ENCODE data around the gene OCIAD1. TPM values are rescaled to one million over a fixed set of nuclear protein-coding genes. Genes with fewer than 3 reads are reported as not detected.

OCIAD1 gene
- total RNA-seq, result 100 to 1,000 TPM; 120 to 125 TPM
- 100 to 1,000 TPM; 189 to 233 (median 211) TPM for polyA plus RNA-seq (ENCODE audit: insufficient read length in 6 of 6)
- long read RNA-seq, donor 1, transcript OCIAD1-201 (9 exons, 1,414 nt), result major isoform, 44 of 108 reads
- long read RNA-seq, donor 1, transcript OCIAD1-206 (2 exons, 1,916 nt), result minor isoform, 10 of 108 reads
- long read RNA-seq, donor 1, transcript OCIAD1-222 (7 exons, 688 nt), result minor isoform, 21 of 108 reads
- long read RNA-seq, donor 1, transcript OCIAD1-202 (9 exons, 1,594 nt), result minor isoform, 10 of 108 reads
- long read RNA-seq, donor 1, partial matches to known transcripts, result 15 of 108 reads
- long read RNA-seq, donor 1, other reads (novel, unspliced or antisense), result 0 of 108 reads
- long read RNA-seq, donor 2, transcript OCIAD1-206 (2 exons, 1,916 nt), result minor isoform, 15 of 92 reads
- long read RNA-seq, donor 2, transcript OCIAD1-201 (9 exons, 1,414 nt), result major isoform, 38 of 92 reads
- long read RNA-seq, donor 2, transcript OCIAD1-222 (7 exons, 688 nt), result minor isoform, 11 of 92 reads
- long read RNA-seq, donor 2, partial matches to known transcripts, result 21 of 92 reads
- long read RNA-seq, donor 2, other reads (novel, unspliced or antisense), result 0 of 92 reads
- long read RNA-seq, donor 3, transcript OCIAD1-202 (9 exons, 1,594 nt), result minor isoform, 10 of 72 reads
- long read RNA-seq, donor 3, transcript OCIAD1-222 (7 exons, 688 nt), result minor isoform, 8 of 72 reads
- long read RNA-seq, donor 3, transcript OCIAD1-201 (9 exons, 1,414 nt), result major isoform, 39 of 72 reads
- long read RNA-seq, donor 3, transcript OCIAD1-206 (2 exons, 1,916 nt), result minor isoform, 5 of 72 reads
- long read RNA-seq, donor 3, partial matches to known transcripts, result 5 of 72 reads
- long read RNA-seq, donor 3, other reads (novel, unspliced or antisense), result 0 of 72 reads
- long read RNA-seq, donor 4, transcript OCIAD1-202 (9 exons, 1,594 nt), result minor isoform, 10 of 79 reads
- long read RNA-seq, donor 4, transcript OCIAD1-201 (9 exons, 1,414 nt), result major isoform, 30 of 79 reads
- long read RNA-seq, donor 4, partial matches to known transcripts, result 17 of 79 reads
- long read RNA-seq, donor 4, other reads (novel, unspliced or antisense), result 16 of 79 reads
- long read RNA-seq, donor 5, transcript OCIAD1-201 (9 exons, 1,414 nt), result major isoform, 36 of 71 reads
- long read RNA-seq, donor 5, transcript OCIAD1-222 (7 exons, 688 nt), result minor isoform, 10 of 71 reads
- long read RNA-seq, donor 5, transcript OCIAD1-202 (9 exons, 1,594 nt), result minor isoform, 12 of 71 reads
- long read RNA-seq, donor 5, transcript OCIAD1-206 (2 exons, 1,916 nt), result minor isoform, 8 of 71 reads
- long read RNA-seq, donor 5, partial matches to known transcripts, result 0 of 71 reads
- long read RNA-seq, donor 5, other reads (novel, unspliced or antisense), result 0 of 71 reads
- long read RNA-seq, donor 6, transcript OCIAD1-202 (9 exons, 1,594 nt), result minor isoform, 18 of 111 reads
- long read RNA-seq, donor 6, transcript OCIAD1-201 (9 exons, 1,414 nt), result major isoform, 47 of 111 reads
- long read RNA-seq, donor 6, transcript OCIAD1-222 (7 exons, 688 nt), result minor isoform, 8 of 111 reads
- long read RNA-seq, donor 6, transcript OCIAD1-206 (2 exons, 1,916 nt), result minor isoform, 7 of 111 reads
- long read RNA-seq, donor 6, partial matches to known transcripts, result 23 of 111 reads
- long read RNA-seq, donor 6, other reads (novel, unspliced or antisense), result 0 of 111 reads
- long read RNA-seq, donor 7, transcript OCIAD1-202 (9 exons, 1,594 nt), result major isoform, 15 of 34 reads
- long read RNA-seq, donor 7, transcript OCIAD1-201 (9 exons, 1,414 nt), result minor isoform, 13 of 34 reads
- long read RNA-seq, donor 7, partial matches to known transcripts, result 0 of 34 reads
- long read RNA-seq, donor 7, other reads (novel, unspliced or antisense), result 0 of 34 reads
- long read RNA-seq, donor 8, transcript OCIAD1-202 (9 exons, 1,594 nt), result minor isoform, 6 of 36 reads
- long read RNA-seq, donor 8, transcript OCIAD1-201 (9 exons, 1,414 nt), result major isoform, 18 of 36 reads
- long read RNA-seq, donor 8, partial matches to known transcripts, result 0 of 36 reads
- long read RNA-seq, donor 8, other reads (novel, unspliced or antisense), result 0 of 36 reads
- long read RNA-seq, donor 9, partial matches to known transcripts, result 0 of 1 reads
- long read RNA-seq, donor 9, other reads (novel, unspliced or antisense), result 0 of 1 reads
- long read RNA-seq, donor 10, transcript OCIAD1-201 (9 exons, 1,414 nt), result major isoform, 19 of 29 reads
- long read RNA-seq, donor 10, partial matches to known transcripts, result 3 of 29 reads
- long read RNA-seq, donor 10, other reads (novel, unspliced or antisense), result 4 of 29 reads
- long read RNA-seq, donor 11, transcript OCIAD1-203 (8 exons, 1,306 nt), result major isoform, 39 of 188 reads
- long read RNA-seq, donor 11, transcript OCIAD1-201 (9 exons, 1,414 nt), result minor isoform, 35 of 188 reads
- long read RNA-seq, donor 11, transcript OCIAD1-222 (7 exons, 688 nt), result minor isoform, 13 of 188 reads
- long read RNA-seq, donor 11, transcript OCIAD1-202 (9 exons, 1,594 nt), result minor isoform, 13 of 188 reads
- long read RNA-seq, donor 11, partial matches to known transcripts, result 44 of 188 reads
- long read RNA-seq, donor 11, other reads (novel, unspliced or antisense), result 30 of 188 reads
- long read RNA-seq, donor 12, transcript OCIAD1-222 (7 exons, 688 nt), result minor isoform, 6 of 52 reads
- long read RNA-seq, donor 12, transcript OCIAD1-206 (2 exons, 1,916 nt), result minor isoform, 5 of 52 reads
- long read RNA-seq, donor 12, transcript OCIAD1-201 (9 exons, 1,414 nt), result major isoform, 22 of 52 reads
- long read RNA-seq, donor 12, transcript OCIAD1-202 (9 exons, 1,594 nt), result minor isoform, 7 of 52 reads
- long read RNA-seq, donor 12, partial matches to known transcripts, result 6 of 52 reads
- long read RNA-seq, donor 12, other reads (novel, unspliced or antisense), result 0 of 52 reads

GRCh38 chr4:48830706-48831531 is at the start of gene OCIAD1:
Gene OCIAD1 (plus strand): TSS chr4:48831088. CDS start chr4:48832625, 1,537 bp downstream.
- Histone ChIP-seq H3K36me3 (peaks cover 4 to 29% of the 10 kb centered on the region in 2 donors), H3K9me3 (peaks cover 0 to 2% of the 10 kb centered on the region in 2 donors), H3K27me3 (no peaks in the 10 kb centered on the region), H3K4me3 (peak within 1 kb of the TSS; percentile 60 to 85), H3K27ac (peak within 1 kb of the TSS; percentile 90 to 92), H3K4me1 (peaks cover 8 to 16% of the 10 kb centered on the region in 2 donors)
- peak; percentile 95 to 100 (median 98) for DNase-seq
- ATAC-seq, result peak; percentile 99
- peak in 1 of 2 donors; percentile 9 for TF ChIP-seq CTCF (IDR thresholded peaks at IDR 0.05)
- intact Hi-C loops (cut with DNase I), result no loop called here

GRCh38 chr4:48781968-48782367 is 48.9 kb upstream of the OCIAD1 start:
- H3K27me3 ChIP-seq, result no peaks in the 10 kb centered on the region
- no peak for TF ChIP-seq CTCF (IDR thresholded peaks at IDR 0.05)
- H3K9me3 ChIP-seq, result no peaks in the 10 kb centered on the region
- peaks cover 14 to 26% of the 10 kb centered on the region in 2 donors for H3K4me1 ChIP-seq
- H3K36me3 ChIP-seq, result no peaks in the 10 kb centered on the region
- H3K4me3 ChIP-seq, result no peak overlapping the region
- intact Hi-C loops (cut with DNase I), result no loop called here
- ATAC-seq, result no peak
- no peak for DNase-seq
- H3K27ac ChIP-seq, result no peak overlapping the region

GRCh38 chr4:48785302-48785701 is 45.6 kb upstream of the OCIAD1 start:
- Histone ChIP-seq H3K9me3 (no peaks in the 10 kb centered on the region), H3K4me1 (peaks cover 0 to 7% of the 10 kb centered on the region in 2 donors), H3K27ac (no peak overlapping the region), H3K36me3 (no peaks in the 10 kb centered on the region), H3K4me3 (no peak overlapping the region), H3K27me3 (no peaks in the 10 kb centered on the region)
- no peak for DNase-seq
- ATAC-seq, result no peak
- no peak for TF ChIP-seq CTCF (IDR thresholded peaks at IDR 0.05)
- intact Hi-C loops (cut with DNase I), result no loop called here
